GM18873 (cell line): ENCODE measurements around the gene NR3C1.
A peak's percentile ranks its signal among the peaks of the same experiment; 100 is the strongest.

Experiments used
- ATAC-seq: cut with Tn5 transposase; IDR thresholded peaks from one replicate; pipeline ENCODE4 v1.9.1; 2021; ENCODE audit warnings: mild to moderate bottlenecking, moderate library complexity, moderate number of reproducible peaks; ENCODE audit not compliant: unreplicated experiment, low FRiP score

NR3C1 gene

GRCh38 chr5:143243103-143243502 is 160.4 kb downstream of the NR3C1 start:
- no peak for ATAC-seq

DNA sequence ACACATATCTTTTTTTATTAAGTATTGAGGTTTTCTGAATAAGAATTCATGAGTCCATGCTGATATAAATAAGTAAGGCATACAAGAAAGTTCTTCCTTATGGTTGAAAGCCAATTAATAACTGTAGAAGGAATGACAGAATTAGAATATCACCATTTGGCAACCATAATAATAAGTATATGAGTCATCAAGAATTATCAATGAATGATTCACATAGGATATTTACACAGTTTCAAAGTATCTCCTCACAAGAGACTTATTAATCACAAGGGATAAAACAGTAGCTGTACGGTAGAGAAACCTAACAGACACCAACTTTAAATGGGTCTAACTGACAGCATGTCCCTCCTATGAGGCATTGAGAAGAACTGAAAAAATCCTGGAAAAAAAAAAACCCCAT is 161.6 kb downstream of the NR3C1 start:
- no peak for ATAC-seq

DNA sequence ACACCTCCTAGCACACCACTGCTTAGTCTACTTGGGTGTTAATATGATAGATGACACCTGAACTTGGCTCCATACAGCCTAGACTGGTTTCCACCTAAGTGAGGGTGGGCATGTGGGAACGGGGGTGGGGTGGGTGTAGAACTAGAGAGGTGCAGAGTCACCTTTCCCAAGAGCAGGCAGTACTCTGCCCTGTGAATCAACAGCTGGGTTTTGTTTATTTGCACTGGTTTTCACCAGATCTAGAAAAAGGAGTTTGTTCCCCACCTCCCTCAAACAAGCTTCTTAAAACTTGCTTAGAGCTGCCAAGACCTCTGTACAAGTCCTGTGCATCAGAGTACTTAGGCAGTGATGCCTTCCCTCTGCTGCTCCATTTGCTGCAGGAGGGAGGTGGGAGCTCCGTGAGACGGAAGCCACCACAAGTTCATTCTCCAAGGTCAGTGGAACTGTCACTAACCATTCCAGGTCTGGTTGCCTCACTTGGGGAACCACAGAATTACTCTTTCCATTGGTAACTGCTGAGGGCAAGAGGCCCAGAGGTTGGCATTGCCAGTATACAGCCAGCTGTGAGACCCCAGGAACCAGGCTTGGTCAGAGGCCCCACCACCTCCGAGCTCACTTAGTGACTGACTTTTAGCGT is 163.5 kb downstream of the NR3C1 start:
- ATAC-seq = no peak

- ATAC-seq = no peak
Observed at GRCh38 chr5:143238620-143239019, 164.9 kb downstream of the NR3C1 start.

- ATAC-seq = no peak
Observed at GRCh38 chr5:143237664-143238063, 165.8 kb downstream of the NR3C1 start.

- no peak for ATAC-seq
Observed at GRCh38 chr5:143236682-143237081, 166.8 kb downstream of the NR3C1 start.

- no peak for ATAC-seq
Observed at GRCh38 chr5:143235423-143235822, 168.1 kb downstream of the NR3C1 start.

DNA sequence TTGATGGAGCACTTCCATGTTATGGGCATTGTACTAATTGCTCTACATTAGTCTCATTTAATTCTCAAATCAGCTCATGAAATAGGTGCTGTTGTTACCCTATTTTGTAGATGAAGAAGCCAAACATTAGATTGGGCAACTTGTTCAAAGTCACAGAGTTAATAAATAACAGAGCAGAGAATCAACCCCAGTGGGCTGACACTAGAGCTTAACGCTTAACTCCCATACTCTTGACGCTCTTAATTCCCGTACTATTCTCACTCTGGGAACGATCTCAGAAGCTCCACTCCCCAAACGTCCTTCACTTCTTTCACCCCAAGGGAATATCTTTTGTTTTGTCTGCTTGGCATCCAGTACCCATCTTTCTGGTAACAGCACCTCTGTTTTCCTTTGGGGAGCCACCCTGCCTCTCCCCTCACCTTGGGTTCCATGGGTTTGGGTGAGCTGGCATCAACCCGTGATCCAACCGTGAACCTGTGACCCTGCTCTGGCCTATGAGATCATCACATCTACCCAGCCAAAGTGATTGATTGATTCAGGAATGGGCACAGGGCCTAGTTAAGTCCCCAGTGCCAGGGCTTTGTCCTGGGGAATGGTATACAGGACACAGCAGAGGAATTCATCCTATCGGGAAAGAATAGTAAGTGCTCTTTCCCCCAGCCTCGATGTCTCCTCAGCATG is 169.2 kb downstream of the NR3C1 start:
- no peak for ATAC-seq

- ATAC-seq = no peak
Observed at GRCh38 chr5:143233031-143233430, 170.5 kb downstream of the NR3C1 start.

DNA sequence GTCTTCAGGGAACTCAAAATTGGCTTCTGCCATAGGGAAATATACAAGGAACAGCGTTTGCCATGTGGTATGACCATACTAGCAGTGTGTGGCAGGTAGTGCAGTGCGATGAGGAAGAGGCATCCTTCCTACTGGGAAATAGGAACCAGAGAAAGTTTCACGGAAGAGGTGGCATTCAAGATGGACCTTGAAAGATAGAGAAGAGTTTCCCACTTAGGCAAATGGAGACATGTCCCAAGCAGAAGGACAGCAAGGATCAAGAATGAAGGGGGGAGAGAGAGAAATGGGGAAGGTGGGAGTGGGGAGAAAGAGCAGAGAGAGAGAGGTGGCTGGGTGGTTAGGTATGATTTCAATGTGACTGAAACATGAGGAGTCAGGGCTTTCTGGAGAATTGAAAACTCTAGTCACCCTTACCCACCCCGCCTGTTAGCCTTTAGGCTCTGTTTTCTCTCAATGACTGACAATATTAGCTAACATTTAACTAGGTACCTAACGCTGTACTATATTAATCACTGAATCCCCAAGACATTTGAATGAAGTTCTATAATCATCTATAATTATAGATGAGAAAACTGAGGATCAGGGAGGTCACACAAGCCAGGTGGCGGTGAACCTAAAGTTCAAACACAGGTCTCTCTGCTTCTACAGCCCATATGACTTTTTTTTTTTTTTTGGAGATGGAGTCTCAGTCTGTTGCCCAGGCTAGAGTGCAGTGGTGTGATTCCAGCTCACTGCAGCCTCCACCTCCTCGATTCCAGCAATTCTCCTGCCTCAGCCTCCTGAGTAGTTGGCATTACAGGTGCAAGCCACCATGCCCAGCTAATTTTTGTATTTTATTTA is 171.3 kb downstream of the NR3C1 start:
- ATAC-seq = peak; percentile 33

- ATAC-seq = no peak
Observed at GRCh38 chr5:143231416-143231815, 172.1 kb downstream of the NR3C1 start.

DNA sequence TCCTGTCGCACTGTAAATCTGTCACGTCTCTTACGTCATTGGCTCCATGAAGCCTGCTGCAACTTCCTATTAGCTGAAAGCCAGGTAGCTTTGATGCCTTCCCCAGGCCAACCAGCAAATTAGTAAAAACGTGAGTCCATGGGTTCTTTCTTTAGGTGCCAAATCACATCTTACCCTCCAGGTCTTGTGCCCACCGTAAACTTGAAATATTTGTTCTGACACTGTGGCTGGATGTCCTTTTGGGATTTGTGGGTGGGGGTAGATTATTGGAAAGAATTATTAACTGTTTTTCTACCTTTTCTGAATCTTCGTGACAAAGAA is 172.8 kb downstream of the NR3C1 start:
- no peak for ATAC-seq

DNA sequence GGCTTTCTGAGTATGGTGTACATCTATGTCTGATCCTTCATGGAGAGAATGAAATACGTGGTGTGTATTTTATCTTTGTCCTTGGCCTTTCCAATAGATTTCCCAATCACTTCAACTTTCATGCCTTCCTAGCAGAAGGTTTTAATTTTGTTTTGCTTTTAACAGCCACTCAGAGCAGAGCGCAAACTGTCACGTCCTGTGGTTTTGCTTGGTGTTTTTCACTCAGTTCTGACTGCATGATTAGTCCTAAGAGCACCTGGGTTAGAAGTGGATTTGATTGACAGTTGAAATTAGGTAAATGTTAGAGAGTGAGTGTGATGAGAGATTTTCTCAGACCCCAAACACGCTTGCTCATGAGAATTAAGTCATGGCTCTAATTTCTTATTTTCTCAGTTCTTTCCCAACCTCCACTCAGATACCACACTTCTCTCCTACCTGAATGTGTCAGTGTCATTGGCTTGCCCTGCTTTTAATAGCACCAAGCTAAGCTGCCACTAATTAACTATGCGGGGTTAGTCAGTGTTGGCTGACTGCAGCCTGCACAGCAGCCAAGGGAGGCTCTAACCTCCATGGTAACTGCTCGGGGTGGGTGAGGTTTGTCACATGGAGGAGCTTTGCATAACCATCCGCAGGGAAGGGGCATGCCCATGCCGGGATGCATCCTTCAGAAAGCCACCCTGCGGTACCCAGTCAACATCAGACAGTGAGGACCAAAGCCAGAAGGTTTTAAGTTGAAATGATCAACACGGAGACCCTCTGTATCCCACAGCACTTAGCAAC is 173.4 kb downstream of the NR3C1 start:
- ATAC-seq = peak; percentile 89

DNA sequence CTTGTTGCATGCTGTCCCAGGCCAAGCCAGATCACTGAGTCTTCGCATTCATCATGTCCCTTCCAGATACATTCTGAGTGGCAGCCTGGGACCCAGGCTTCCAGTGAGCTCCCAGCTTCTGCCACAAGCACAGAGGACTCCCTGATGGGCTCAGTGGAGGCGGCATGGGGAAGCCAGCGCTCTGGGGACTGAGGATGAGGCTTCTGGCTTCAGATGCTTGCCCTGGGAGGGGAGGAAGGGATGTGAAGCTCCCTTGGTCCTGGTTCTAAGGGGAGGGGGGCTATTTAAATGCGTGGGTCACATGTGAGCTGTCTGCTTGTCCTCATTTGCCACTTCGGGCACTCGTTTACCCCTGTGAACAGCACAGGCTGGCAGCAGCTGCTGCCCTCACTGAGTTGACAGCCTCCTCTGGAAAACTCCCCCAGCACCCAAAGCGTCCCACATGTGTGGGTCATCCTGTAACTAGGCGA is 174.0 kb downstream of the NR3C1 start:
- ATAC-seq = peak; percentile 38

GRCh38 chr5:143228597-143229293 is 174.7 kb downstream of the NR3C1 start:
- ATAC-seq = no peak
